ENCODE results near the gene ZSCAN5A.
A peak's percentile ranks its signal among the peaks of the same experiment; 100 is the strongest.
"Not testable (repeated sequence)": the region's sequence is repeated elsewhere in the genome, so short reads cannot be mapped to it uniquely, and the experiment has no call there.

The ZSCAN5A gene

DNA sequence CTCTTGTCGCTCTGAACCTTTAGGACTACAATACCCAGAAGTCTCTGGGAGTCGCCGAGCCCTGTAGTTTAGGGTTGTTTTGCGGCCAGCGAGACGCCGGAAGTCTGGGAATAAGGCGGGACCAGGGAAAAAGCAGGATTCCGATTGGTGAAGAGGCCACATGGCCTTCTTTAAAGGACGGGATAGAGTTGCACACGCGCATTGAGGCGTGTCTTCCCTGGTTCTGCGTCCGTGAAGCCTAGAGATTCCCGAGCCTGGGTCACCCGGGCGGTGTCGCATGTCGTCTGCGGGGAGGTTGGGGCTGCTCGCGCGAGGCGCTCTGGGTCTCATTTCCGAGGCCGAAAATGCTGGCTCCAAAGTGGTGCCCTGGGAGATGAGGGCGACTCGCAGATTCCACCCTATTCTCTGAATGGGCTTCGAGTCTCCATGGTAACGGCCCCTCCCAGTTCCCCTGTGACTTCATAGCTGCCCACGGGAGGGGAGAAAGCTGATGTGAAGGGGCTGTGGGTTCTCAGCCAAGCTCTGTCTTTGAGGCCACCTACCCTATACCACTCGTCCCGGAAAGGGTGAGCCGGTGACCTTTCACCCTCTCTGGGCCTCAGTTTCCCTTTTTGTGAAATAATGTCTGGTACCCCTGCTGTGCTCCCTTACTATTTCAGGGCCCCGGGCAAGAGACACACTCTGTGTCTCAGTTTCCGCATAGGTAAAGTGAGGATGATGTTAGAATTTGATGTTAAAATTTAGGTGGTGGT, 614 bp upstream of the ZSCAN5A start:
- peak; percentile 74 to 84 (median 76) for DNase-seq (ENCODE audit: low read depth in 3 of 3)

GRCh38 chr19:56314018-56314380, 640 bp downstream of the ZSCAN5A start:
- DNase-seq (ENCODE audit: low read depth in 3 of 3) = peak in 1 of 3 donors; percentile 14

GRCh38 chr19:56312787-56313657, 1.6 kb downstream of the ZSCAN5A start:
- no peak for DNase-seq (ENCODE audit: low read depth in 3 of 3)

- no peak for DNase-seq (ENCODE audit: low read depth in 3 of 3)
Observed at GRCh38 chr19:56312342-56312741, 2.3 kb downstream of the ZSCAN5A start.

GRCh38 chr19:56310462-56310861, 4.2 kb downstream of the ZSCAN5A start:
- no peak for DNase-seq (ENCODE audit: low read depth in 3 of 3)

GRCh38 chr19:56309511-56310185, 5.0 kb downstream of the ZSCAN5A start:
- DNase-seq (ENCODE audit: low read depth in 3 of 3) = peak; percentile 44 to 47 (median 46)

- no peak for DNase-seq (ENCODE audit: low read depth in 3 of 3)
Observed at GRCh38 chr19:56308792-56309191, 5.8 kb downstream of the ZSCAN5A start.

- not testable (repeated sequence) for DNase-seq (ENCODE audit: low read depth in 3 of 3)
Observed at GRCh38 chr19:56307062-56307461, 7.6 kb downstream of the ZSCAN5A start.

- DNase-seq (ENCODE audit: low read depth in 3 of 3) = no peak
Observed at GRCh38 chr19:56306016-56306415, 8.6 kb downstream of the ZSCAN5A start.

DNA sequence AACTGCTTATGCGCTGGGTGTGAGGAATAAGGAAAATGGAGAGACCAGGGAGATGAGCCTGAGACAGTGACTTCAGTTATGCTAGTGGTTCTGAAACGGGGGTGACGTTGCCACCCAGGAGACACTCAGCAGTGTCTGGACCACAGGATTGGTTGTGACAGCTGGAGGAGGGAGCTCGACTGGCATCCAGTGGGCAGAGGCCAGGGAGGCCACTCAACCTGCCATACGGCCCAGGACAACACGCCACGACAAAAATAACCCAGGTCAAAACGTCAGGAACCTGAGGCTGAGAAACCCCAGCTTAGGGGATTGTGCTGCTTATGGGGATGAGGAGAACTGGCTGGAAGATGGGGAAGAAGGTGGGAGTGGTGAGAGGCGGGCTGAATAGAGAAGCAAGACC, 10.4 kb downstream of the ZSCAN5A start:
- DNase-seq (ENCODE audit: low read depth in 3 of 3) = no peak

GRCh38 chr19:56301886-56302620, 12.6 kb downstream of the ZSCAN5A start:
- DNase-seq (ENCODE audit: low read depth in 3 of 3) = no peak

GRCh38 chr19:56301155-56301554, 13.5 kb downstream of the ZSCAN5A start:
- DNase-seq (ENCODE audit: low read depth in 3 of 3) = no peak

DNA sequence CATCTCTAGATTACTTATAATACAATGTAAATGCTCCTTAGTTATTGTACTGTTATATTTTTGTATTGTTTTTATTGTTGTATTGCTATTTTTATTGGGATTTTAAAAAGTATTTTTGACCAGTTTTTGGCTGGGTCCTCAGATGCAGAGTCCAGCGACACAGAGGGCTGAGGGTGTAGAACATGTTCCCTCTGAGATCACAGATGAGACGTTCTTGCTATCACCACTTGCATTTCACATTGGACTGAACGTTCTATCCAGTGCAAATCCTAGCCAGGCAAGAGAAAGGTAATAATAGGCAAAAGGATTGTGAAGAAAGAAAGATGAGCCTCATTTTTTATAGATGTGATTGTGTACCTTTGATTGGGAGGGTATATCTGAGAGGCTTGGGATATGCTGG, 15.0 kb downstream of the ZSCAN5A start:
- DNase-seq (ENCODE audit: low read depth in 3 of 3) = no peak

- no peak for DNase-seq (ENCODE audit: low read depth in 3 of 3)
Observed at GRCh38 chr19:56297010-56297409, 17.6 kb downstream of the ZSCAN5A start.

- DNase-seq (ENCODE audit: low read depth in 3 of 3) = no peak
Observed at GRCh38 chr19:56295531-56296455, 18.8 kb downstream of the ZSCAN5A start.

DNA sequence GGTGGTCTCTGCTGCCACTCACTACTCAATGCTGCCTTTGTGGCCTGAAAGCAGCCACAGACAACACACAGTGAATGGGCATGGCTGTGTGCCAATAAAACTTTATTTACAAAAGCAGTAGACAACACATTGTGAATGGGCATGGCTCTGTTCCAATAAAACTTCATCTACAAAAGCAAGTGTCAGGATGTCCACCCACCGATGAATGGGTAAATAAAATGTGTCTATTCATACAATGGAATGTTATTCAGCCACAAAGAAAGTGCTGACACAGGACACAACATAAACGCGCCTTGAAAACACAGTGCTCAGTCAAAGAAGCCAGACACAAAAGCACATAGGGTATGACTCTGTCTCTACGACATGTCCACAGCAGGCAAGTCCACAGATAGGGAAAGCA, 20.1 kb downstream of the ZSCAN5A start:
- DNase-seq (ENCODE audit: low read depth in 3 of 3) = no peak

- peak in 1 of 3 donors; percentile 15 for DNase-seq (ENCODE audit: low read depth in 3 of 3)
Observed at GRCh38 chr19:56291867-56292266, 22.8 kb downstream of the ZSCAN5A start.

DNA sequence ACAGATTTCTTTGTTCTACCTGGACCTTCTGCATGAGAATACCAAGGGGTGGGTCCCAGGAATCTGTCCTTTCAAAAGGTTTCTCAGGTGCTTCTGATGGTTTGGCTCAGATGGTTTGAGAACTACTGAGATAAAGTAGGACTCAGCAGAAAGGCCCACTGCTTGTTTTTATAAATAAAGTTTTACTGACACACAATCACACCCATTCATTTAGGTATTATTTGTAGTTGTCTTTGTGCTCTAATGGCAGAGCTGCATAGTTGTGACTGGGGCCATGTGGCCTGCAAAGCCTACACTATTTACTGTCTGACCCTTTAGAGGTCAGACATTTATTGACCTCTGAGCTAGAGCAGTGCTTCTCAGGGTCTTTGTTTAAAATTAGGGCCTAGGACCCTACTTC, 24.5 kb downstream of the ZSCAN5A start:
- DNase-seq (ENCODE audit: low read depth in 3 of 3) = no peak

DNA sequence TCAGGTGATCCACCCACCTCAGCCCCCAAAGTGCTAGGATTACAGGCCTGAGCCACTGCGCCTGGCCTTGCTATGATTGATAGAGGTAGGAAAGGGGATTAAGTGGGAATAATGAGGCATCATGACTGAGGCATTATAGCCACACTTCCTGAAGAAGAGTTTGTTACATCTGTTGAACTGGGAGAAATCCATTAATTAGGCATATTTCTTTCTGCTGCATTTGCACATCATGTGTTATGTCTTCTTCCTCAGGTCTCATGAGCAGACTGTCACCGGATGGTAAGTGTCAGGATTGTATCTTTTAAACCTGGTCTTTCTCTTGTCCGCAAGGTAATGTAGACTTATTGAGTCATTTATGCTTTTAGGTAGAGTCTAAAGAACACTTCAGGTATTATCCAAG, 29.9 kb downstream of the ZSCAN5A start:
- DNase-seq (ENCODE audit: low read depth in 3 of 3) = no peak

DNA sequence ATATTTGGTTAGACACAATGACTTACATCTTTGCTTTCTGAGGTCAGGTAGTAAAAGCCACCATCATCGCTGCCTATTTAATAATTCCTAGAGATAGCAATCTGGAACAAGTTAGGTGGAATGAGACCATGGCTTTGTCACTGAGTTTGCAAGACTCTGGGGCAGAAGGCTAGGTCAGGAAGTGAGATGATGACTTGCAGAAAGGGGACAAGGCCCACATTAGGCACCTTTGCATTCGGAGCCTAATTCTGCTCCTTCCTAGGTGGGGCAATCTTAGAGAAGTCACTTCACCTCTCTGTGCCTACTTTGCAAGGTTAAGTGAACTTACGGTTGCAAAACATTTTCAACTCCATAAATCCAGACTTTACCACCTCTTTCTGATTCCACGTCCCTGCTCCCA, 31.8 kb downstream of the ZSCAN5A start:
- DNase-seq (ENCODE audit: low read depth in 3 of 3) = no peak
